ENCODE data around the gene NCOR1.

DNA sequence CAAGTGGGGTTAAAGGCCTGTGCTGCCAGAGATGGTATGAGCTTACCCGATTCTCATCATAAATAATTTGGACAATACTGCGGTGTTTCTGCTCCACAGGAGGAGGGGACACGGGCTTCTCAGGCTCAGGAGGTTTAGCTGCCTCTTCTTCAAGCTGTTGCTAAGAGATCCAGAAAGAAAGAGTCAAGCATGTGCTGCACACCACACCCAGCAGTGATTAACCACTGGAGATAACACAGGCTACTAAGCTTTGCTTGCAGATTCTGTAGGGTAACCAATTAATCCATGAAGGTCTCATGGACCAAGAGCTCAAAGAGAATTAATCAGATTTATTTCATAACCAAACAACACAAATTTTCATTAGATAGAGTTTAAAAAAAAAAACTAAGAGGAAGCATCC, 56.6 kb downstream of the NCOR1 start:
- no peak for TF ChIP-seq ESRRG (CRISPR knock-in tag; IDR thresholded peaks at IDR 0.05)
- no peak for TF ChIP-seq TOX (CRISPR knock-in tag; IDR thresholded peaks at IDR 0.05; ENCODE audit: borderline replicate concordance)
- TF ChIP-seq SNAI2 (CRISPR knock-in tag; IDR thresholded peaks at IDR 0.05), result no peak
- TF ChIP-seq ARNTL (CRISPR knock-in tag; IDR thresholded peaks at IDR 0.05; ENCODE audit: borderline replicate concordance, low read depth), result no peak
- TF ChIP-seq, protein P1, sequence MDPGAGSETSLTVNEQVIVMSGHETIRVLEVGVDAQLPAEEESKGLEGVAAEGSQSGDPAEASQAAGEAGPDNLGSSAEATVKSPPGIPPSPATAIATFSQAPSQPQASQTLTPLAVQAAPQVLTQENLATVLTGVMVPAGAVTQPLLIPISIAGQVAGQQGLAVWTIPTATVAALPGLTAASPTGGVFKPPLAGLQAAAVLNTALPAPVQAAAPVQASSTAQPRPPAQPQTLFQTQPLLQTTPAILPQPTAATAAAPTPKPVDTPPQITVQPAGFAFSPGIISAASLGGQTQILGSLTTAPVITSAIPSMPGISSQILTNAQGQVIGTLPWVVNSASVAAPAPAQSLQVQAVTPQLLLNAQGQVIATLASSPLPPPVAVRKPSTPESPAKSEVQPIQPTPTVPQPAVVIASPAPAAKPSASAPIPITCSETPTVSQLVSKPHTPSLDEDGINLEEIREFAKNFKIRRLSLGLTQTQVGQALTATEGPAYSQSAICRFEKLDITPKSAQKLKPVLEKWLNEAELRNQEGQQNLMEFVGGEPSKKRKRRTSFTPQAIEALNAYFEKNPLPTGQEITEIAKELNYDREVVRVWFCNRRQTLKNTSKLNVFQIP (CRISPR knock-in tag; IDR thresholded peaks at IDR 0.05; ENCODE audit: borderline replicate concordance, low read depth), result no peak
- no peak for TF ChIP-seq OSR1 (CRISPR knock-in tag; IDR thresholded peaks at IDR 0.05)
- TF ChIP-seq ZNF8 (CRISPR knock-in tag; IDR thresholded peaks at IDR 0.05), result no peak
- no peak for TF ChIP-seq ZFP3 (CRISPR knock-in tag; IDR thresholded peaks at IDR 0.05)
- TF ChIP-seq, protein P2, sequence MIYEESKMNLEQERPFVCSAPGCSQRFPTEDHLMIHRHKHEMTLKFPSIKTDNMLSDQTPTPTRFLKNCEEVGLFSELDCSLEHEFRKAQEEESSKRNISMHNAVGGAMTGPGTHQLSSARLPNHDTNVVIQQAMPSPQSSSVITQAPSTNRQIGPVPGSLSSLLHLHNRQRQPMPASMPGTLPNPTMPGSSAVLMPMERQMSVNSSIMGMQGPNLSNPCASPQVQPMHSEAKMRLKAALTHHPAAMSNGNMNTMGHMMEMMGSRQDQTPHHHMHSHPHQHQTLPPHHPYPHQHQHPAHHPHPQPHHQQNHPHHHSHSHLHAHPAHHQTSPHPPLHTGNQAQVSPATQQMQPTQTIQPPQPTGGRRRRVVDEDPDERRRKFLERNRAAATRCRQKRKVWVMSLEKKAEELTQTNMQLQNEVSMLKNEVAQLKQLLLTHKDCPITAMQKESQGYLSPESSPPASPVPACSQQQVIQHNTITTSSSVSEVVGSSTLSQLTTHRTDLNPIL (CRISPR knock-in tag; IDR thresholded peaks at IDR 0.05; ENCODE audit: low read depth), result no peak
- TF ChIP-seq BACH2 (CRISPR knock-in tag; IDR thresholded peaks at IDR 0.05; ENCODE audit: borderline replicate concordance), result no peak
- TF ChIP-seq PPARA (CRISPR knock-in tag; IDR thresholded peaks at IDR 0.05; ENCODE audit: borderline replicate concordance), result no peak
- no peak for TF ChIP-seq GLIS3 (CRISPR knock-in tag; IDR thresholded peaks at IDR 0.05)

Measured in SK-N-SH treated with all-trans-retinoic acid at 6 μM for 48 hours (cell line).